IMR-90 (cell line): ENCODE data around the gene GLIPR1. TPM values are rescaled to one million over a fixed set of nuclear protein-coding genes. Genes with fewer than 3 reads are reported as not detected.

Experiments
- ATAC-seq: fragments of 200-7000 bp; cut with Tn5 transposase; 2 replicates; pipeline ENCODE4 v1.9.1; 2020; ENCODE audit warnings: low read depth, mild to moderate bottlenecking, moderate library complexity
- BruUV-seq: library from RNA; stranded (reverse); fragments of 400-500 nt; replicated peaks from 2 replicates; lab custom pipeline; 2021; lab: Mats Ljungman, UMichigan
- CTCF ChIA-PET: fragments of 300-600 bp; formaldehyde crosslinking; extraction: SDS; loops from one replicate; lab custom pipeline; 2021; ENCODE audit warnings: antibody characterized with exemption; lab: Yijun Ruan, JAX
- POLR2A ChIA-PET: fragments of 300-600 bp; sonication (Branson Sonifier 250); formaldehyde crosslinking; loops from one replicate; lab custom pipeline; 2022; ENCODE audit warnings: antibody characterized with exemption; ENCODE audit not compliant: unreplicated experiment; lab: Charles Lee
- DNase-seq: peaks from one replicate; pipeline ENCODE4 v3.0.0; 2013
- H2AFZ ChIP-seq: replicated peaks from 2 replicates; pipeline ENCODE3; 2013; ENCODE audit warnings: low read length, mild to moderate bottlenecking; ENCODE audit not compliant: poor library complexity
- H2AK5ac ChIP-seq: 2 replicates; pipeline ENCODE4 v1.6.1; 2013; ENCODE audit warnings: low read depth, low read length, inconsistent platforms
- H2AK9ac ChIP-seq: replicated peaks from 2 replicates; pipeline ENCODE3; 2013; ENCODE audit warnings: mild to moderate bottlenecking, low read depth, low read length, moderate library complexity; ENCODE audit not compliant: poor library complexity
- H2BK120ac ChIP-seq: 2 replicates; pipeline ENCODE4 v1.6.1; 2013; ENCODE audit warnings: low read depth, low read length, inconsistent platforms
- H2BK15ac ChIP-seq: 3 replicates; pipeline ENCODE4 v1.6.1; 2013; ENCODE audit warnings: low read depth, low read length, inconsistent platforms
- H2BK20ac ChIP-seq: 2 replicates; pipeline ENCODE4 v1.6.1; 2013; ENCODE audit warnings: low read depth, mild to moderate bottlenecking, inconsistent platforms, low read length, moderate library complexity
- H2BK5ac ChIP-seq: 2 replicates; pipeline ENCODE4 v1.6.1; 2013; ENCODE audit warnings: mild to moderate bottlenecking, low read depth, low read length, inconsistent platforms; ENCODE audit not compliant: poor library complexity, severe bottlenecking
- H3K14ac ChIP-seq: replicated peaks from 2 replicates; pipeline ENCODE4 v1.6.1; 2013; ENCODE audit warnings: low read depth, low read length, inconsistent platforms
- H3K18ac ChIP-seq: 2 replicates; pipeline ENCODE4 v1.6.1; 2013; ENCODE audit warnings: low read depth, low read length, control low read depth
- H3K23ac ChIP-seq: 2 replicates; pipeline ENCODE4 v1.6.1; 2013; ENCODE audit warnings: low read depth, low read length, inconsistent platforms
- H3K27ac ChIP-seq: 2 replicates; pipeline ENCODE4 v1.5.1; 2013; ENCODE audit warnings: mild to moderate bottlenecking, control low read depth, low read length; ENCODE audit not compliant: insufficient read depth
- H3K27me3 ChIP-seq: 2 replicates; pipeline ENCODE4 v1.6.1; 2013; ENCODE audit warnings: low read length; ENCODE audit not compliant: control insufficient read depth, insufficient read depth
- H3K36me3 ChIP-seq: 2 replicates; pipeline ENCODE4 v1.6.1; 2013; ENCODE audit warnings: low read length, mixed read lengths; ENCODE audit not compliant: control insufficient read depth, insufficient read depth
- H3K4ac ChIP-seq: 2 replicates; pipeline ENCODE4 v1.6.1; 2013; ENCODE audit warnings: low read depth, low read length, inconsistent platforms
- H3K4me1 ChIP-seq: 2 replicates; pipeline ENCODE4 v1.6.1; 2013; ENCODE audit warnings: low read length, mixed read lengths; ENCODE audit not compliant: control insufficient read depth, insufficient read depth
- H3K4me2 ChIP-seq: 2 replicates; pipeline ENCODE4 v1.6.1; 2013; ENCODE audit warnings: low read depth, mild to moderate bottlenecking, control low read depth, low read length, moderate library complexity
- H3K4me3 ChIP-seq: 2 replicates; pipeline ENCODE4 v1.5.1; 2013; ENCODE audit warnings: low read depth, mild to moderate bottlenecking, control low read depth, low read length, moderate library complexity; ENCODE audit not compliant: insufficient read depth
- H3K56ac ChIP-seq: 2 replicates; pipeline ENCODE4 v1.6.1; 2013; ENCODE audit warnings: low read length, inconsistent platforms; ENCODE audit not compliant: insufficient read depth; ENCODE audit errors: extremely low read depth
- H3K79me1 ChIP-seq, 2 experiments: 2 replicates each; pipeline ENCODE4 v1.6.1; 2013; ENCODE audit warnings: low read length in 2 of 2, inconsistent platforms in 1 of 2, low read depth in 1 of 2
- H3K9ac ChIP-seq: 2 replicates; pipeline ENCODE4 v1.6.1; 2013; ENCODE audit warnings: low read depth, low read length, control low read depth
- H3K9me1 ChIP-seq: 2 replicates; pipeline ENCODE4 v1.6.1; 2013; ENCODE audit warnings: low read length, inconsistent platforms; ENCODE audit not compliant: insufficient read depth
- H3K9me3 ChIP-seq: 2 replicates; pipeline ENCODE4 v1.6.1; 2013; ENCODE audit warnings: low read length; ENCODE audit not compliant: control insufficient read depth, insufficient read depth
- H4K20me1 ChIP-seq: 2 replicates; pipeline ENCODE4 v1.6.1; 2013; ENCODE audit warnings: low read length, inconsistent platforms; ENCODE audit not compliant: insufficient read depth
- H4K5ac ChIP-seq: 2 replicates; pipeline ENCODE4 v1.6.1; 2013; ENCODE audit warnings: mild to moderate bottlenecking, low read depth, low read length, control low read depth
- H4K8ac ChIP-seq, 2 experiments: 2 replicates each; pipeline ENCODE4 v1.6.1; 2013; ENCODE audit warnings: low read depth in 2 of 2, low read length in 2 of 2, control low read depth in 1 of 2, inconsistent platforms in 1 of 2
- H4K91ac ChIP-seq: 2 replicates; pipeline ENCODE4 v1.6.1; 2013; ENCODE audit warnings: low read depth, low read length, inconsistent platforms; ENCODE audit not compliant: insufficient read depth
- BHLHE40 ChIP-seq: fragments of 150-350 bp; IDR thresholded peaks from 2 replicates; pipeline ENCODE4 v1.6.1; 2016; ENCODE audit warnings: mild to moderate bottlenecking, low read depth, low read length
- CEBPB ChIP-seq: IDR thresholded peaks from 2 replicates; pipeline ENCODE4 v1.6.1; 2012; ENCODE audit warnings: low read depth, low read length, improper control_type of control experiment
- CHD1 ChIP-seq: IDR thresholded peaks from 2 replicates; pipeline ENCODE4 v1.6.1; 2012; ENCODE audit warnings: low read depth, low read length, improper control_type of control experiment
- FOS ChIP-seq: fragments of 150-350 bp; IDR thresholded peaks from 2 replicates; pipeline ENCODE4 v1.6.1; 2016; ENCODE audit warnings: low read depth, low read length
- MAFK ChIP-seq: IDR thresholded peaks from 2 replicates; pipeline ENCODE4 v1.6.1; 2012; ENCODE audit warnings: low read depth, low read length, improper control_type of control experiment
- MAZ ChIP-seq: IDR thresholded peaks from 2 replicates; pipeline ENCODE4 v1.6.1; 2012; ENCODE audit warnings: low read depth, mild to moderate bottlenecking, low read length, improper control_type of control experiment, moderate library complexity, borderline replicate concordance
- MXI1 ChIP-seq: IDR thresholded peaks from 2 replicates; pipeline ENCODE4 v1.6.1; 2012; ENCODE audit warnings: low read depth, mild to moderate bottlenecking, low read length, moderate library complexity, borderline replicate concordance
- NFE2L2 ChIP-seq: fragments of 150-350 bp; IDR thresholded peaks from 2 replicates; pipeline ENCODE4 v1.6.1; 2016; ENCODE audit warnings: low read depth, mild to moderate bottlenecking, low read length
- POLR2A ChIP-seq: IDR thresholded peaks from 2 replicates; pipeline ENCODE4 v1.6.1; 2012; ENCODE audit warnings: mild to moderate bottlenecking, low read depth, low read length
- RAD21 ChIP-seq: IDR thresholded peaks from 2 replicates; pipeline ENCODE4 v1.6.1; 2012; ENCODE audit warnings: low read length, improper control_type of control experiment
- RCOR1 ChIP-seq: IDR thresholded peaks from 2 replicates; pipeline ENCODE4 v1.6.1; 2012; ENCODE audit warnings: mild to moderate bottlenecking, low read length, improper control_type of control experiment; ENCODE audit not compliant: insufficient replicate concordance
- RFX5 ChIP-seq: IDR thresholded peaks from 2 replicates; pipeline ENCODE4 v1.8.0; 2012; ENCODE audit warnings: low read depth, mild to moderate bottlenecking, low read length, moderate library complexity
- SMC3 ChIP-seq: fragments of 150-350 bp; IDR thresholded peaks from 2 replicates; pipeline ENCODE4 v1.6.1; 2016; ENCODE audit warnings: low read depth, mild to moderate bottlenecking, antibody characterized with exemption, low read length, moderate library complexity
- USF2 ChIP-seq: fragments of 150-350 bp; IDR thresholded peaks from 2 replicates; pipeline ENCODE4 v1.6.1; 2017; ENCODE audit warnings: mild to moderate bottlenecking, antibody characterized with exemption, low read length, low read depth
- WGBS, 2 experiments: methylation state at CpG; one replicate each; pipeline versions ENCODE4 v1.1.5 to v1.1.7; 2013; ENCODE audit warnings: missing lambda C conversion rate in 2 of 2; ENCODE audit not compliant: insufficient read length in 1 of 2; ENCODE audit errors: extremely low coverage in 2 of 2; 5-methylcytosine and 5-hydroxymethylcytosine counted together
- dilution Hi-C: fragments of 300-500 bp; cut with HindIII; formaldehyde crosslinking; loops from one replicate; pipeline ENCODE4 v1.14.3; 2018; ENCODE audit warnings: low sequenced_read_pairs; ENCODE audit not compliant: unreplicated experiment
- in situ Hi-C: fragments of 300-500 bp; cut with MboI; formaldehyde crosslinking; loops from 3 replicates; pipeline ENCODE4 v1.14.3; 2019; ENCODE audit warnings: low sequenced_read_pairs, inconsistent platforms, mixed read lengths
- intact Hi-C: fragments of 100-400 bp; cut with micrococcal nuclease; formaldehyde crosslinking; loops from 2 replicates; pipeline ENCODE4 v1.10.0; 2022
- polyA plus RNA-seq, 3 experiments: library from polyadenylated mRNA; depleted of rRNA; stranded (reverse); fragments of >200 nt; gene quantifications; 2 replicates each; pipeline ENCODE4 v1.2.3, GENCODE V29; 2012; ENCODE audit warnings: low replicate concordance in 1 of 3
- total RNA-seq: library from RNA; depleted of rRNA; stranded (reverse); fragments of >200 nt; gene quantifications from 2 replicates; pipeline ENCODE4 v1.2.3, GENCODE V29; 2012
- TF ChIP-seq, protein P1 (sequence below): fragments of 150-350 bp; IDR thresholded peaks from 2 replicates; pipeline ENCODE4 v1.6.1; 2016; ENCODE audit warnings: low read depth, mild to moderate bottlenecking, low read length, moderate library complexity, borderline replicate concordance
- TF ChIP-seq, protein P2 (sequence below): conservative IDR thresholded peaks from 2 replicates; pipeline ENCODE4 v1.5.1; 2012; ENCODE audit warnings: mild to moderate bottlenecking, low read depth, low read length, improper control_type of control experiment

The GLIPR1 gene
- total and polyA plus RNA-seq, 2 of the 4 experiments (the other 2 are of a cell fraction) = 268 to 327 TPM

GRCh38 chr12:75459755-75460154 is 20.8 kb upstream of the GLIPR1 start:
- peaks cover 4% of the 10 kb centered on the region; the same call in 1 of the 2 replicates for H3K9me3 ChIP-seq
- H3K36me3 ChIP-seq = no peaks in the 10 kb centered on the region
- H3K27me3 ChIP-seq = no peaks in the 10 kb centered on the region
- H2BK20ac ChIP-seq = no peak overlapping the region
- WGBS, 2 experiments = no CpG with 5 or more reads among the region's 3 CpGs
- H2AK9ac ChIP-seq = no peak overlapping the region
- no peak overlapping the region for H3K4me3 ChIP-seq
- BruUV-seq = no TSS peak
- no peak overlapping the region for H2AFZ ChIP-seq
- POLR2A ChIA-PET = no interaction called here
- TF ChIP-seq MAZ = no peak
- TF ChIP-seq, protein P1, sequence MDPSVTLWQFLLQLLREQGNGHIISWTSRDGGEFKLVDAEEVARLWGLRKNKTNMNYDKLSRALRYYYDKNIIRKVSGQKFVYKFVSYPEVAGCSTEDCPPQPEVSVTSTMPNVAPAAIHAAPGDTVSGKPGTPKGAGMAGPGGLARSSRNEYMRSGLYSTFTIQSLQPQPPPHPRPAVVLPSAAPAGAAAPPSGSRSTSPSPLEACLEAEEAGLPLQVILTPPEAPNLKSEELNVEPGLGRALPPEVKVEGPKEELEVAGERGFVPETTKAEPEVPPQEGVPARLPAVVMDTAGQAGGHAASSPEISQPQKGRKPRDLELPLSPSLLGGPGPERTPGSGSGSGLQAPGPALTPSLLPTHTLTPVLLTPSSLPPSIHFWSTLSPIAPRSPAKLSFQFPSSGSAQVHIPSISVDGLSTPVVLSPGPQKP = no peak
- TF ChIP-seq POLR2A = no peak
- no peak for TF ChIP-seq CHD1
- TF ChIP-seq, protein P2, sequence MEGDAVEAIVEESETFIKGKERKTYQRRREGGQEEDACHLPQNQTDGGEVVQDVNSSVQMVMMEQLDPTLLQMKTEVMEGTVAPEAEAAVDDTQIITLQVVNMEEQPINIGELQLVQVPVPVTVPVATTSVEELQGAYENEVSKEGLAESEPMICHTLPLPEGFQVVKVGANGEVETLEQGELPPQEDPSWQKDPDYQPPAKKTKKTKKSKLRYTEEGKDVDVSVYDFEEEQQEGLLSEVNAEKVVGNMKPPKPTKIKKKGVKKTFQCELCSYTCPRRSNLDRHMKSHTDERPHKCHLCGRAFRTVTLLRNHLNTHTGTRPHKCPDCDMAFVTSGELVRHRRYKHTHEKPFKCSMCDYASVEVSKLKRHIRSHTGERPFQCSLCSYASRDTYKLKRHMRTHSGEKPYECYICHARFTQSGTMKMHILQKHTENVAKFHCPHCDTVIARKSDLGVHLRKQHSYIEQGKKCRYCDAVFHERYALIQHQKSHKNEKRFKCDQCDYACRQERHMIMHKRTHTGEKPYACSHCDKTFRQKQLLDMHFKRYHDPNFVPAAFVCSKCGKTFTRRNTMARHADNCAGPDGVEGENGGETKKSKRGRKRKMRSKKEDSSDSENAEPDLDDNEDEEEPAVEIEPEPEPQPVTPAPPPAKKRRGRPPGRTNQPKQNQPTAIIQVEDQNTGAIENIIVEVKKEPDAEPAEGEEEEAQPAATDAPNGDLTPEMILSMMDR = no peak
- no peak for TF ChIP-seq BHLHE40
- no peak for TF ChIP-seq RFX5
- no peak for TF ChIP-seq RAD21
- no peak for TF ChIP-seq MXI1
- TF ChIP-seq RCOR1 = no peak
- no peak for TF ChIP-seq MAFK
- TF ChIP-seq NFE2L2 = no peak
- TF ChIP-seq CEBPB = no peak
- TF ChIP-seq FOS = no peak
- no peak for TF ChIP-seq USF2
- no peak for TF ChIP-seq SMC3
- H2BK15ac ChIP-seq = no peak overlapping the region
- H3K79me1 ChIP-seq = no peaks in the 10 kb centered on the region
- no peak overlapping the region for H2BK120ac ChIP-seq
- no peaks in the 10 kb centered on the region for H3K4me1 ChIP-seq
- no peaks in the 10 kb centered on the region for H4K20me1 ChIP-seq
- in situ Hi-C loops = no loop called here
- no peak overlapping the region for H2BK5ac ChIP-seq
- no peak overlapping the region for H3K56ac ChIP-seq
- H3K9ac ChIP-seq = no peak overlapping the region
- H2AK5ac ChIP-seq = no peak overlapping the region
- dilution Hi-C loops = no loop called here
- intact Hi-C loops = no loop called here
- CTCF ChIA-PET = no interaction called here
- no peak for ATAC-seq
- H3K27ac ChIP-seq = no peak overlapping the region
- no peak overlapping the region for H3K4me2 ChIP-seq
- no peak overlapping the region for H3K23ac ChIP-seq
- no peaks in the 10 kb centered on the region for H3K9me1 ChIP-seq
- H3K14ac ChIP-seq = no peak overlapping the region
- H3K4ac ChIP-seq = no peak overlapping the region
- H4K8ac ChIP-seq = no peak overlapping the region
- H4K91ac ChIP-seq = no peak overlapping the region
- DNase-seq = no peak
- H3K18ac ChIP-seq = no peak overlapping the region
- H4K5ac ChIP-seq = no peak overlapping the region
